HG02885 (cell line): ENCODE results near the gene MSANTD1.

Source experiments
- ATAC-seq: cut with Tn5 transposase; IDR thresholded peaks from one replicate; pipeline ENCODE4 v1.9.1; 2021; ENCODE audit warnings: mild to moderate bottlenecking; ENCODE audit not compliant: unreplicated experiment, poor library complexity

The MSANTD1 gene

DNA sequence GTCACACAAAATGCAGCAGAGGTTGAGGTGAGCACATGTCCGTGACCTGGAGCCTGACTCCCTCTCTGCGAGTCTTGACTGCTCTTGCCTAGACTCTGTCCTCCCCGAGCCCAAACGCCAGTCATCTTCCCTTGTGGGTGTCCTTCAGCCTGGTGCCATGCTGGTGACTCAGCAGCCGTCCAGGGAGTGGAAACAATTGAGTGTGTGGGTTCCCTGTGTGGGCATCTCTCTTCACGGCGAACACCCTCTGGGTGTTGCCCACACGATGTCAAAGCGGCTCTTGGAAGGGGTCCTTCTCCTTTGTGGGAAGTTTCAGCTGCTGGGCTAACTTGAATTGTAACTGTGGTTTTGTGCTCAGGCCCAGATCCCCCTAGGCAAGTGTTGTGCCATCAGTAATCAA lies 17.5 kb upstream of the MSANTD1 start:
- ATAC-seq = no peak

DNA sequence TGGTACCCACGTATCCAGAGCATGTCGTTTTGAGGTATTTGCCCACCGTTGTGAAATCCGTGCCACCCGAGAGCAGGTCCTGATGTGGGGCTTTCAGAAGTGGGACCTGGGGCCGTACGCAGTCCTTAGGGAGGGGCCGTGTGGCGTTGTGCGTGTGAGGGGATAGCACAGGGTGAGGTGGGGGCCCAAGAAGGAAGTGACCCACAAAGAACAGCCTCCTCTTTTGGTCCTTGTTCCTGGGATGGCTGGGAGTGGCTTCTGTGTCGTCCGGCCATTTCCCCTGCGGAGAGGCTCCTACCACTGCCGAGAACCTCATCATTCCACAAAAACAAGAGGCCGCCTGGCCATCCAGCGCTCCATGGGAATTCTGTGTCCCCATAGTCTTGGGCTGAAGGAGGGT lies 17.0 kb upstream of the MSANTD1 start:
- no peak for ATAC-seq

DNA sequence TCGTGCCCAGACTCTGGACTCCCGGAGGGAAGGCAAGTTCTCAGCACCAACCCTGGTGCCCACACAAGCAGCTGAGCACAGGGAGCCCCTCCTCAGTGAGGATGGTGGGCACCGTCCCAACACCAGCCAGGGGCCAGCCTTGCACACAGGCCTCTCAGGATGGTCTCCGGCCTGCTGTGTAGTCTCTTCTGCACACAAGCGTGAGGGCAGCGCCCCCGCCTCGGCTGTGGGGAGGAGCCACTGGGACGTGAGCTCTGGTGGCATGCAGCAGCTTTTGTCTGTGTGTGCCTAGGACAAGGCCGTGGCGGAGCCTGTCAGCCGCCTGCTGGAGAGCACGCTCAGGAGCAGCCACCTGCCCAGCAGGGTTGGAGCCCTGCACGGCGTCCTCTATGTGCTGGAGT lies 16.1 kb upstream of the MSANTD1 start:
- ATAC-seq = no peak

DNA sequence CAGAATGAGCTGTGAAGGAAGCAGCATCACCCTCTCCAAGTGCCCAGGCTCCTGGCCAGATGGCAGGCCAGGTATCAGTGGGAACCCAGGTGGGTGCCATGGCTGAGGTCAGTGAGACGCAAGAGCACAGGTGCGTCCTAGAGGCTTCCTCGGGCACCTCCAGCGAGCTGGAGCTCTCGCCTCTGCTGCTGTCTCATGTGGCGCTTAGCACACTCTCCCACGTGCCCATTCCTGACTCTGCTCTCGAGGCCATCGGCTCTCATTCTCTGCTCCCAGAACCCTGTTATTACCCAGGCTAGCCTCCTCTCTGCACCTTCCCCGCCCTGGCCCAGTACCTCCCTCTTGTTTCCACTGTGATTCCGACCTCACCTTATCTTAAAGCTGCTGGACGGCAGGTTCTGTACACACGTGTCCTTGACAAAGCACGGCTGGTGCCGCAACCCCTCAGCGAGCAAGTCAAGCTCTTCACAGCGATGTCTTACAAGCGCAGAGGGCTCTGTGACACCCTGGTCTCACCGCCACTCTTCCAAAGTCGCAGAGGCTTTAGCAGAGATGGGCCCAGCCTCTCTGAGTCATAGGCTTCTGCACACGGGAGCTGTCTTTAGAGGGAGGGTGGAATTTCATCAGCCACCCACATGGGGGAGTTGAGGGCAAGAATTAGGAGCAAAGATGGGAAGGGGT lies 15.4 kb upstream of the MSANTD1 start:
- ATAC-seq = no peak

DNA sequence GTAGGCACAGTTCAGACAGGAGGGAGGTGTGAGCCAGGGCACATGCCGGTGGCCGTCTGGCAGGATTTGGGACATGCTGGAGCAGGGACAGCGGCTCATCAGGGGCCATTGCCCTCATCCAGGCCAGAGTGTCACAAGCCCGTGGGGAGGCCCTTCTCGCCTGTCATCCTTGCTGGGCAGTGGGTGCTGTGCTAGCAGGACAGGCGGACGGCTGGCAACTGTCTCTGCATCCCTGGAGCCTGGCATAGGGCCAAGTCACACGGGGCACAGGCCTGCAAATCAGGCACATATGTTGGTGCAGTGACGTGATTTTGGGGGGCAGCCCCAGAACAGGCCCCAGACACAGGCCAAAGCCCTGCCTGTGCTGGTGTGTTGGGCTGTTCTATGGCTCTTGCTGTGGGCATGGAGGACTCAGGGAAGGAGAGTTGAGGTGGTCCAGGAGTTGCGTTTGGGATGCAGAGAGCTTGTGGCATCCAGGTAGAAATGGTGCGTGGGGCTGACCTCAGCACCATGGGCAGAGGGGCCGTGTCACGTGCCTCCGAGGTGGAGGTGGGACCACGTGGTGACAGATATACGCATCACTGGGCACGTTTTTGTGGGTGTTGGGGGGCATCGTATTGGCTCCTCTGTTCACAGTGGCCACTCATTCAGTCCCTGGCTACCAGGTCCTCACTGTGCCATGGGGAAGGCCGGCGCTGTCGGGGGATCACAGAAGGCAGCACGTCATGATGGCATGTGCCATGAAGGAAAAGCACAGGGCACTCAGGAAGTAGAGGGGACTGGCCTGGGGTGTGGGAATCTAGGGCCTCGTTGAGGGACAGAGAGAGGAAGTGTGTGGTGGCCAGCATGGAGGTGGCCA lies 14.6 kb upstream of the MSANTD1 start:
- no peak for ATAC-seq

DNA sequence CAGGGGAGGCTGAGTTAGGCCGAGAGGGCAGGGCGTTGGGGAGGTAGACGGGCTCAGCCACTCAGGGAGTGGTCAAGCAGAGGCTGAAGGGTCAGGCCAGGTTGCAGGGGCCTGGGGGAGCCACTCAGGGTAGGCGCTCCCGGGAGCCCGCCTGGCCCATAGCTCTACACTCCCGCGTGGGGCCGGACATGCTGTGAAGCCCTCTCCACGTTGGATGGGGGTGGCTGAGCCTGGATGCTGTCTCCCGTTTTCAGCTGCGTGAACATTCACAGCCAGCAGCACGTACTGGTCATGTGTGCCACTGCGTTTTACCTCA lies 14.0 kb upstream of the MSANTD1 start:
- no peak for ATAC-seq

DNA sequence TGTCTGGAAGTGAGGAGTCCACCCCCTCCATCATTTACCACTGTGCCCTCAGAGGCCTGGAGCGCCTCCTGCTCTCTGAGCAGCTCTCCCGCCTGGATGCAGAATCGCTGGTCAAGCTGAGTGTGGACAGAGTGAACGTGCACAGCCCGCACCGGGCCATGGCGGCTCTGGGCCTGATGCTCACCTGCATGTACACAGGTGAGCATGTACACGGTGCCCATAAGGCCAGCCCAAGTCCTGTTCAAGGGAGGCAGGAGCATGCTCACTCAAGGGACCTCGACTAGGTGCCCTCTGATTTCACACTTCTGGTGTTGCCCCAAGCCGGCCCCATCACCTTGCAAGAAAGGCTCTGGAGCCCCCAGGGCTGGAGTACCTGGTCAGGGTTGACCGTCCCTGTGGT lies 13.4 kb upstream of the MSANTD1 start:
- ATAC-seq = no peak

DNA sequence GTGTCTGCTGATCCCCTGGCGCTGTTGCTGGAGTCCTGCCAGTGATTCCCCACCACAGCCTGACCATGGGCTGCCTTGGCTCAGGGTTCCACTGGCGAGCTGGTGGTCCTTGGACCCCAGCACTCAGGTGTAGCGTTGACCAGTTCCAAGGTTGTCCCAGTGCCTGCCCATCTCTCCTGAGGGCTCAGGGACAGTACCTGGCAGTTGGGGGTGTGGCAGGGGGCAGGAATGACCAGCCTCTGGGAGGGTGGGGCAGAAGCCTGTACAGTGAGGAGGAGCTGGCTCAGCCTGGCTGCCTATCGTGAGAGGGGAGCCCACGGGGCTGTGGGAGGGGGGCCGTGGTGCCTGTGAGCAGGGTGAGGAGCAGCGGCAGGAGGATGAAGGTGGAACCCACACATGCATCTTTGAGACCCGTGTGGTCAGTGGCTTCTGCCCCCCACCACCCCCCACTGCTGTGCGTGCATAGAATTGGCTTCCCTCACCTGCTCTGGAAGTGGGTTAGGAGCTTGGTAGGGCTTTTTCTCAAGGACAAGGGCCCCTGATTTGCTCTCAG lies 12.6 kb upstream of the MSANTD1 start:
- ATAC-seq = no peak

DNA sequence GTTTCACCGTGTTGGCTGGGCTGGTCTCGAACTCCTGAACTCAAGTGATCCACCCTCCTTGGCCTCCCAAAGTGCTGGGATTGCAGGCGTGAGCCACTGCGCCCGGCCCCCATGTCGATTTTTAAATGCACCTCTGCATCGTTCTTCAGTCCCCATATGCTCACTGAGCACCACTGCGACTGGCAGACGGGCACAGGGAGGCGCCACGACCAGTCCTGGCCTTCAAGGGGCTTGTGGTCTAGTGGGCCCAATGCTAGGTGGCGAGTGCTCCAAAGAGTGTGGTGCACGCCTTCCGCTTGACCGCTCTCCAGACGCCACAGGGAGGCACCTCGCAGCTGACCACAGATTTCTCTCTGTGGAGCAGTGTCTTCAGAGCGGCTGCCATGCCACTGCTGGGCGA lies 11.7 kb upstream of the MSANTD1 start:
- no peak for ATAC-seq

DNA sequence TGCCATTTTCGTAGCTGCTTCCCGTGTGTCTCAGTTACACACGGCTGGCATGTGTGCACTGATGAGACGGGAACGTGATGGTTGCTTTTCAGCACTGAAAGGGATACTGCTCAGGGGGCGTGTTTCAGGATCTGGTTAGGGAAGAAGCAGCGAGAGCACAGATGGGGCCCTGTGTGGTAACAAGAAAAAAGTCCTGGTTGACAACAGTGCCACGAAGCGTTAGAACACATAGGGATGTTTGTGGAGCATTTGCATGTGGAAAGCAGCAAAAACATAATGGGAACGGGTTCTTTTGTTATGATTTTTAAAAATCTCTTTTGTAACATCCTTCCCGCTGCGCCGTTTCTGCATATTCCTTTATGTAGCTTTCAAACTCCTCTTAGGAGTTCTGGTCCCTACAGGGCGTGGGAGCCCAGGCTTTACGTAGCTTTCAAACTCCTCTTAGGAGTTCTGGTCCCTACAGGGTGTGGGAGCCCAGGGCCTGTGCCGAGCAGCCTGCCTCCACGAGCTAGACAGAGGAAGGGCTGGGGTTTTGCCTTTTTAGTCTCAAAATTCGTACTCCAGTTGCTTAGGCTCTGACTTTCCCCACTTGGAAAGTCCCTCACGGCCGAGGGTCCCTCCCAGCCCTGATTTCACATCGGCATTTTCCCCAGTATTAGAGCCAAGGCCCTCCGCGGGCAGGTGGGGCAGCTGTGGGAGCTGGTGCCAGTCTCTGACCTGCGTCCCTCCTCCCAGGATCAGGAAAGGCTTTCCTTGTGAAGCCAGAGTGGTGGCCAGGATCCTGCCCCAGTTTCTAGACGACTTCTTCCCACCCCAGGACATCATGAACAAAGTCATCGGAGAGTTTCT lies 11.0 kb upstream of the MSANTD1 start:
- no peak for ATAC-seq

DNA sequence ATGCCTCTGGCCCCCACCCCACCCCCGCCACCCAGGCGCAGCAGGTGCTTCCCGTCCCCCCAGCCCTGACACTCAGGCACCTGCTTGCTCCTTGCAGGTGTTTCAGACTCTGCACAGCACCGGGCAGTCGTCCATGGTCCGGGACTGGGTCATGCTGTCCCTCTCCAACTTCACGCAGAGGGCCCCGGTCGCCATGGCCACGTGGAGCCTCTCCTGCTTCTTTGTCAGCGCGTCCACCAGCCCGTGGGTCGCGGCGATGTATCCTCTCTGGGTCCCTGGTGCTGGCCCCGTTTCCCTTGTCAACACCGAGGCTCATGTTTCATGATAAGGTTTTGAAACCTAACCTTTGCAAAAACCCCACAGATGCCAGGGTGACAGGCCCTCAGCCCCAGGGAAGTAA lies 10.2 kb upstream of the MSANTD1 start:
- no peak for ATAC-seq

DNA sequence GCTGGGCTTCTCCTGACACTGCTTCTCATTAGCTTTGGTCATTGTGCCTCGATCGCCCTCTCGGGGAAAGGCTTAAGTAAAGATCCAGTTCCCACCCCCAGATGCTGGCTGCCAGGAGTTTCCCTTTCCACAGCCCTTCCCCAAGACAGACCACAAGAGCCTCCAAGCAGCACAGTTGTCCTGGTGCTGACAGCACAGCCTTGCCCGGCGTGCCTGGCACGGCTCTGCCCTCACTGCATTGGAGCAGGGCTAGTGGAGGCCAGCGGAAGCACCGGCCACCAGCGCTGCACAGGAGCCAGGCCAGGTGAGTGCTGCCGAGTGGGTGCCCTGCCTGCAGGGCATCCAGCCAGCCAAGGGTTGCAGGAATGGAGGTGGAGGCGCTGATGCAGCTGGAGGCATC lies 9.7 kb upstream of the MSANTD1 start:
- ATAC-seq = no peak

DNA sequence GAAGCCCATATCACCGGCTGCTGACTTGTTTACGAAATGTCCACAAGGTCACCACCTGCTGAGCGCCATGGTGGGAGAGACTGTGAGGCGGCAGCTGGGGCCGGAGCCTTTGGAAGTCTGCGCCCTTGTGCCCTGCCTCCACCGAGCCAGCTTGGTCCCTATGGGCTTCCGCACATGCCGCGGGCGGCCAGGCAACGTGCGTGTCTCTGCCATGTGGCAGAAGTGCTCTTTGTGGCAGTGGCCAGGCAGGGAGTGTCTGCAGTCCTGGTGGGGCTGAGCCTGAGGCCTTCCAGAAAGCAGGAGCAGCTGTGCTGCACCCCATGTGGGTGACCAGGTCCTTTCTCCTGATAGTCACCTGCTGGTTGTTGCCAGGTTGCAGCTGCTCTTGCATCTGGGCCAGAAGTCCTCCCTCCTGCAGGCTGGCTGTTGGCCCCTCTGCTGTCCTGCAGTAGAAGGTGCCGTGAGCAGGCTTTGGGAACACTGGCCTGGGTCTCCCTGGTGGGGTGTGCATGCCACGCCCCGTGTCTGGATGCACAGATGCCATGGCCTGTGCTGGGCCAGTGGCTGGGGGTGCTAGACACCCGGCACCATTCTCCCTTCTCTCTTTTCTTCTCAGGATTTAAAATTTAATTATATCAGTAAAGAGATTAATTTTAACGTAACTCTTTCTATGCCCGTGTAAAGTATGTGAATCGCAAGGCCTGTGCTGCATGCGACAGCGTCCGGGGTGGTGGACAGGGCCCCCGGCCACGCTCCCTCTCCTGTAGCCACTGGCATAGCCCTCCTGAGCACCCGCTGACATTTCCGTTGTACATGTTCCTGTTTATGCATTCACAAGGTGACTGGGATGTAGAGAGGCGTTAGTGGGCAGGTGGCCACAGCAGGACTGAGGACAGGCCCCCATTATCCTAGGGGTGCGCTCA lies 8.7 kb upstream of the MSANTD1 start:
- ATAC-seq = no peak

DNA sequence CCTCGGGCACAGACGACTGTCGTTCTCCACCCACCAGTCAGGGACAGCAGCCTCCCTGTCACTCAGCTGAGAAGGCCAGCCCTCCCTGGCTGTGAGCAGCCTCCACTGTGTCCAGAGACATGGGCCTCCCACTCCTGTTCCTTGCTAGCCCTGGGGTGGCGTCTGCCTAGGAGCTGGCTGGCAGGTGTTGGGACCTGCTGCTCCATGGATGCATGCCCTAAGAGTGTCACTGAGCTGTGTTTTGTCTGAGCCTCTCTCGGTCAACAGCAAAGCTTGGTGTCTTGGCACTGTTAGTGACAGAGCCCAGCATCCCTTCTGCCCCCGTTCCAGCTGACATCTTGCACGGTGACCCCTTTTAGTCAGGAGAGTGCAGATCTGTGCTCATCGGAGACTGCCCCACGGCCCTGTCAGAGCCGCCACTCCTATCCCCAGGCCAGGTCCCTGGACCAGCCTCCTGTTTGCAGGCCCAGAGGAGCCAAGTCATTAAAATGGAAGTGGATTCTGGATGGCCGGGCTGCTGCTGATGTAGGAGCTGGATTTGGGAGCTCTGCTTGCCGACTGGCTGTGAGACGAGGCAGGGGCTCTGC lies 7.9 kb upstream of the MSANTD1 start:
- no peak for ATAC-seq

DNA sequence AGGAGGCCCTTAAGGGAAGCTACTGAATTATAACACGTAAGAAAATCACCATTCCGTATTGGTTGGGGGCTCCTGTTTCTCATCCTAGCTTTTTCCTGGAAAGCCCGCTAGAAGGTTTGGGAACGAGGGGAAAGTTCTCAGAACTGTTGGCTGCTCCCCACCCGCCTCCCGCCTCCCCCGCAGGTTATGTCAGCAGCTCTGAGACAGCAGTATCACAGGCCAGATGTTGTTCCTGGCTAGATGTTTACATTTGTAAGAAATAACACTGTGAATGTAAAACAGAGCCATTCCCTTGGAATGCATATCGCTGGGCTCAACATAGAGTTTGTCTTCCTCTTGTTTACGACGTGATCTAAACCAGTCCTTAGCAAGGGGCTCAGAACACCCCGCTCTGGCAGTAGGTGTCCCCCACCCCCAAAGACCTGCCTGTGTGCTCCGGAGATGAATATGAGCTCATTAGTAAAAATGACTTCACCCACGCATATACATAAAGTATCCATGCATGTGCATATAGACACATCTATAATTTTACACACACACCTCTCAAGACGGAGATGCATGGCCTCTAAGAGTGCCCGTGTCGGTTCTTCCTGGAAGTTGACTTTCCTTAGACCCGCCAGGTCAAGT lies 6.9 kb upstream of the MSANTD1 start:
- no peak for ATAC-seq

DNA sequence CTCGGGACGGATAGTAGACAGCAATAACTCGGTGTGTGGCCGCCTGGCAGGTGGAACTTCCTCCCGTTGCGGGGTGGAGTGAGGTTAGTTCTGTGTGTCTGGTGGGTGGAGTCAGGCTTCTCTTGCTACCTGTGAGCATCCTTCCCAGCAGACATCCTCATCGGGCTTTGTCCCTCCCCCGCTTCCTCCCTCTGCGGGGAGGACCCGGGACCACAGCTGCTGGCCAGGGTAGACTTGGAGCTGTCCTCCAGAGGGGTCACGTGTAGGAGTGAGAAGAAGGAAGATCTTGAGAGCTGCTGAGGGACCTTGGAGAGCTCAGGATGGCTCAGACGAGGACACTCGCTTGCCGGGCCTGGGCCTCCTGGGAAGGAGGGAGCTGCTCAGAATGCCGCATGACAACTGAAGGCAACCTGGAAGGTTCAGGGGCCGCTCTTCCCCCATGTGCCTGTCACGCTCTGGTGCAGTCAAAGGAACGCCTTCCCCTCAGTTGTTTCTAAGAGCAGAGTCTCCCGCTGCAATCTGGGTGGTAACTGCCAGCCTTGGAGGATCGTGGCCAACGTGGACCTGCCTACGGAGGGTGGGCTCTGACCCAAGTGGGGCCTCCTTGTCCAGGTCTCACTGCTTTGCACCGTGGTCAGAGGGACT lies 5.7 kb upstream of the MSANTD1 start:
- ATAC-seq = no peak

DNA sequence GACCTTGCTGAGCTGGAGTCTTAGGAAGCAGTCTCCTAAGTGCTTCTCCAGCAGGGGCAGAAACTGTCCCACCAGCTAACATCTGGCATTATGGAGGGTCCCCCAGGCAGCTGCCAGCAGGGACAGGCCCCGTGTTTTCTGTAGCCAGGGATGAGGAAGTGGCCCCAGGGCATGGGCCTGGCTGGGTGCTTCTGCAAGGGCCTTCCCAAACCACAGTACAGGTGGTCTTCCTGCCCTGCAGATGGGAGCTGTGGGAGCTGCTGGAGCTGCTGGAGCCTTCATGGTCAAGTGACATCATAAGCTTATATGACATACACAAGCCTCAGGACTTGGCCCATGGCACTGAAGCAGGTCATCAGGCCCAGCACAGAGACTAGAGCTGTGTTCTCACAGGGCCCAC lies 5.0 kb upstream of the MSANTD1 start:
- ATAC-seq = no peak

DNA sequence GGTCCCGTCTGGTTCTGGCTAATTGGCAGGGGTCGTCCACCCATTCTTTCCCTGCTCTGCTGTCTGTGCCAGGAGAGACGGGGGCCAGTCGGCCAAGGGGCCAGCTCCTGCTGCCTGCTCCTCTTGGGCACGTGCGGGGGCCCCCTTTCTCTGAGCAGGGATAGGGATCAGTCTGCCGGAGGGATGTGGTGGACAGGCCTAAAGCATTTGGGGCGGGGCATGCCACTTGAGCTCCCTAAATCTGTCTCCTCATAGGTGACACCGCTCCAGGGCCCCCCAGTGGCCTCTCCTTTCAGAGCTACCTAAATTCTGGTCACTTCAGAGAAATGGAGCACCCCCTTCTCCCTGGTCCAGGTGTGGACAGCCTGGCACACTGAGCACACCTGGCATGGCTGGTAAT lies 4.2 kb upstream of the MSANTD1 start:
- ATAC-seq = no peak

DNA sequence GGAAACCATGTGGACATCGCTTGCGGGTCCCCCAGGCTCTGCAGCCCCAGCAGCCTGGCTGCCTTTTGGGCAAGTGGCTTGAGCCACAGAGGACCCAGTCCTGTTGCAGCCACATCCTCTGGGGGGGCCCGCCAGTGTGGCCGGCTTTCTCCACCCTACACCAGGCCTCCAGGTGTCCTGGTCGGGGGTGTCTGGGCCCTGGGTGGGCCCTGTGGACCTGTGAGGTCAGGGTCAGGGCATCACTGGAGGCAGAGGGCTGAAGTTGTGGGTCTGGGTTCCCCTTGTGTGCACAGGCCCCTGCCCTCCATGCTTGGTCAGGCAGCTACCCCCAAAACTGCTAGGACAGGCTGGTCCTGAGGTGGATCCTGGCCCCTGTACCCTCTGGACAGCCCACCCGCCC lies 3.3 kb upstream of the MSANTD1 start:
- no peak for ATAC-seq
